WTC11 (cell line): ENCODE data around the gene PSMD4.

Experiments used
- CTCF ChIP-seq: fragments of 200-600 bp; IDR thresholded peaks from 2 replicates; pipeline ENCODE4 v1.8.0; 2022; ENCODE audit warnings: antibody characterized with exemption
- ESRRA ChIP-seq: sonication (generic); formaldehyde crosslinking; IDR thresholded peaks from 2 replicates; pipeline ENCODE4 v1.8.1; 2022; ENCODE audit warnings: mild to moderate bottlenecking, missing genetic modification reagents, borderline replicate concordance
- FOXJ3 ChIP-seq: sonication (generic); formaldehyde crosslinking; IDR thresholded peaks from 2 replicates; pipeline ENCODE4 v1.9.0; 2021; ENCODE audit warnings: missing genetic modification reagents, mild to moderate bottlenecking, borderline replicate concordance
- FOXP1 ChIP-seq: sonication (generic); formaldehyde crosslinking; IDR thresholded peaks from 2 replicates; pipeline ENCODE4 v1.8.0; 2022; ENCODE audit warnings: missing genetic modification reagents, mild to moderate bottlenecking, moderate library complexity, borderline replicate concordance
- KAT7 ChIP-seq: sonication (generic); formaldehyde crosslinking; IDR thresholded peaks from 2 replicates; pipeline ENCODE4 v1.8.1; 2023; ENCODE audit warnings: missing genetic modification reagents, mild to moderate bottlenecking, borderline replicate concordance
- PRDM15 ChIP-seq: sonication (generic); formaldehyde crosslinking; IDR thresholded peaks from 2 replicates; pipeline ENCODE4 v1.8.0; 2022; ENCODE audit warnings: missing genetic modification reagents
- SP1 ChIP-seq: sonication (generic); formaldehyde crosslinking; conservative IDR thresholded peaks from 2 replicates; pipeline ENCODE4 v1.8.1; 2022; ENCODE audit warnings: missing genetic modification reagents
- TEAD1 ChIP-seq: sonication (generic); formaldehyde crosslinking; IDR thresholded peaks from 2 replicates; pipeline ENCODE4 v1.8.0; 2022; ENCODE audit warnings: mild to moderate bottlenecking, missing genetic modification reagents
- ZNF121 ChIP-seq: sonication (generic); formaldehyde crosslinking; IDR thresholded peaks from 2 replicates; pipeline ENCODE4 v1.8.0; 2023; ENCODE audit warnings: missing genetic modification reagents
- ZNF317 ChIP-seq: sonication (generic); formaldehyde crosslinking; IDR thresholded peaks from 2 replicates; pipeline ENCODE4 v1.8.1; 2023; ENCODE audit warnings: low read depth, mild to moderate bottlenecking, moderate library complexity, missing genetic modification reagents, borderline replicate concordance
- TF ChIP-seq, protein P1 (sequence below): sonication (generic); formaldehyde crosslinking; IDR thresholded peaks from 2 replicates; pipeline ENCODE4 v1.8.1; 2023; ENCODE audit warnings: mild to moderate bottlenecking, missing genetic modification reagents
- TF ChIP-seq, protein P2 (sequence below): fragments of 250-450 bp; sonication (Bioruptor Pico); IDR thresholded peaks from 2 replicates; pipeline ENCODE4 v2.1.2; 2022; ENCODE audit warnings: mild to moderate bottlenecking, moderate library complexity
- TF ChIP-seq, protein P3 (sequence below): sonication (generic); formaldehyde crosslinking; IDR thresholded peaks from 2 replicates; pipeline ENCODE4 v1.8.1; 2023; ENCODE audit warnings: mild to moderate bottlenecking, missing genetic modification reagents, moderate library complexity

GRCh38 chr1:151210830-151211229 lies 43.7 kb upstream of the PSMD4 start:
- no peak for TF ChIP-seq ZNF121 (CRISPR knock-in tag)
- no peak for TF ChIP-seq CTCF
- TF ChIP-seq FOXJ3 (CRISPR knock-in tag), result no peak
- no peak for TF ChIP-seq ESRRA
- no peak for TF ChIP-seq SP1 (CRISPR knock-in tag)
- TF ChIP-seq, protein P1, sequence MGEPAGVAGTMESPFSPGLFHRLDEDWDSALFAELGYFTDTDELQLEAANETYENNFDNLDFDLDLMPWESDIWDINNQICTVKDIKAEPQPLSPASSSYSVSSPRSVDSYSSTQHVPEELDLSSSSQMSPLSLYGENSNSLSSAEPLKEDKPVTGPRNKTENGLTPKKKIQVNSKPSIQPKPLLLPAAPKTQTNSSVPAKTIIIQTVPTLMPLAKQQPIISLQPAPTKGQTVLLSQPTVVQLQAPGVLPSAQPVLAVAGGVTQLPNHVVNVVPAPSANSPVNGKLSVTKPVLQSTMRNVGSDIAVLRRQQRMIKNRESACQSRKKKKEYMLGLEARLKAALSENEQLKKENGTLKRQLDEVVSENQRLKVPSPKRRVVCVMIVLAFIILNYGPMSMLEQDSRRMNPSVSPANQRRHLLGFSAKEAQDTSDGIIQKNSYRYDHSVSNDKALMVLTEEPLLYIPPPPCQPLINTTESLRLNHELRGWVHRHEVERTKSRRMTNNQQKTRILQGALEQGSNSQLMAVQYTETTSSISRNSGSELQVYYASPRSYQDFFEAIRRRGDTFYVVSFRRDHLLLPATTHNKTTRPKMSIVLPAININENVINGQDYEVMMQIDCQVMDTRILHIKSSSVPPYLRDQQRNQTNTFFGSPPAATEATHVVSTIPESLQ, result no peak
- no peak for TF ChIP-seq TEAD1 (CRISPR knock-in tag)
- TF ChIP-seq PRDM15, result no peak
- TF ChIP-seq, protein P2, sequence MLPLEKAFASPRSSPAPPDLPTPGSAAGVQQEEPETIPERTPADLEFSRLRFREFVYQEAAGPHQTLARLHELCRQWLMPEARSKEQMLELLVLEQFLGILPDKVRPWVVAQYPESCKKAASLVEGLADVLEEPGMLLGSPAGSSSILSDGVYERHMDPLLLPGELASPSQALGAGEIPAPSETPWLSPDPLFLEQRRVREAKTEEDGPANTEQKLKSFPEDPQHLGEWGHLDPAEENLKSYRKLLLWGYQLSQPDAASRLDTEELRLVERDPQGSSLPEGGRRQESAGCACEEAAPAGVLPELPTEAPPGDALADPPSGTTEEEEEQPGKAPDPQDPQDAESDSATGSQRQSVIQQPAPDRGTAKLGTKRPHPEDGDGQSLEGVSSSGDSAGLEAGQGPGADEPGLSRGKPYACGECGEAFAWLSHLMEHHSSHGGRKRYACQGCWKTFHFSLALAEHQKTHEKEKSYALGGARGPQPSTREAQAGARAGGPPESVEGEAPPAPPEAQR (CRISPR knock-in tag), result no peak
- no peak for TF ChIP-seq ZNF317 (CRISPR knock-in tag)
- TF ChIP-seq, protein P3, sequence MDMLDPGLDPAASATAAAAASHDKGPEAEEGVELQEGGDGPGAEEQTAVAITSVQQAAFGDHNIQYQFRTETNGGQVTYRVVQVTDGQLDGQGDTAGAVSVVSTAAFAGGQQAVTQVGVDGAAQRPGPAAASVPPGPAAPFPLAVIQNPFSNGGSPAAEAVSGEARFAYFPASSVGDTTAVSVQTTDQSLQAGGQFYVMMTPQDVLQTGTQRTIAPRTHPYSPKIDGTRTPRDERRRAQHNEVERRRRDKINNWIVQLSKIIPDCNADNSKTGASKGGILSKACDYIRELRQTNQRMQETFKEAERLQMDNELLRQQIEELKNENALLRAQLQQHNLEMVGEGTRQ (CRISPR knock-in tag), result no peak
- TF ChIP-seq KAT7, result no peak
- no peak for TF ChIP-seq FOXP1 (CRISPR knock-in tag)
